ENCODE data around the gene GPC3.

DNA sequence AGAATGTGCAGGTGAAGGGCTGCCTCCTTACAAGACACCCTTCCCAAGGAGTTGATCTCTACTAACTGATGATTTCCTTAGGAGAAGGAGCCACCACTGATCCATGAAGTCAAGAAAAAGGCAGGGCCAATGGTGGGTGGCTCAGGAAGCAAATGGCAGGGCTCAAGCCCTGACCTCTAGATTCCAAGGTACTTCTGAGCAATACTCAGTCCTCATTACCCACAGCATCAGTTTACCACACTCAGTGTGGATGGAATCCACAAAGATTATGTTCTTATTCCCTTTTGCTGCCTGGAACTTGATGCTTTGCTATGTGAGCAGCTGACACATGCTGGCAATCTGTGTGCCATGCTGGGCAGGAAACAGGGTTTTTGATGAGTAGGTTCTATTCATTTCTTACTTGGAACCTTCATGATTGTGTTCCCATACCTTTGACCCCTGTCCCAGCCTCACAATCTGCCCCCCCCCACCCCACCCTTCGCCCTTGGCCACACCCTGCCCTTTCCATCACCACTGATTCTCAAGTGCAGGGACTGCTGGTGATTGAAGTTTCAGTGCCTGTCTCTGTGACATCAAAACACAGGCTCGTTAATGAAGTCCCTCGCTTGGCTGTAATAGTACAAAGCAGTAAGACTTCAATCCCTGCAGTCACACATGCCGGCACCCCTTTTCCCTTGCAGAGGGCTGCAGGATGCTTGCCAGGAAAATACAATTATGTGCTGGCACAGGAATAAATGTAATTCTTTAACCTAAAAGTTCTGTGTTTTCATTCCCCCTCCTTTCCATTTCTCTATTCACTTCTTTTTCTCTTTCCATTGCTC lies 434.5 kb downstream of the GPC3 start:
- TF ChIP-seq POLR2A (IDR thresholded peaks at IDR 0.05; ENCODE audit: low read depth, low read length) (no peak), RAD21 (IDR thresholded peaks at IDR 0.05; ENCODE audit: low read length) (no peak), FOS (IDR thresholded peaks at IDR 0.05; ENCODE audit: low read depth, low read length) (no peak)
- TF ChIP-seq, protein P1, sequence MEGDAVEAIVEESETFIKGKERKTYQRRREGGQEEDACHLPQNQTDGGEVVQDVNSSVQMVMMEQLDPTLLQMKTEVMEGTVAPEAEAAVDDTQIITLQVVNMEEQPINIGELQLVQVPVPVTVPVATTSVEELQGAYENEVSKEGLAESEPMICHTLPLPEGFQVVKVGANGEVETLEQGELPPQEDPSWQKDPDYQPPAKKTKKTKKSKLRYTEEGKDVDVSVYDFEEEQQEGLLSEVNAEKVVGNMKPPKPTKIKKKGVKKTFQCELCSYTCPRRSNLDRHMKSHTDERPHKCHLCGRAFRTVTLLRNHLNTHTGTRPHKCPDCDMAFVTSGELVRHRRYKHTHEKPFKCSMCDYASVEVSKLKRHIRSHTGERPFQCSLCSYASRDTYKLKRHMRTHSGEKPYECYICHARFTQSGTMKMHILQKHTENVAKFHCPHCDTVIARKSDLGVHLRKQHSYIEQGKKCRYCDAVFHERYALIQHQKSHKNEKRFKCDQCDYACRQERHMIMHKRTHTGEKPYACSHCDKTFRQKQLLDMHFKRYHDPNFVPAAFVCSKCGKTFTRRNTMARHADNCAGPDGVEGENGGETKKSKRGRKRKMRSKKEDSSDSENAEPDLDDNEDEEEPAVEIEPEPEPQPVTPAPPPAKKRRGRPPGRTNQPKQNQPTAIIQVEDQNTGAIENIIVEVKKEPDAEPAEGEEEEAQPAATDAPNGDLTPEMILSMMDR (conservative IDR thresholded peaks at IDR 0.05; ENCODE audit: low read depth, low read length): no peak

Data from IMR-90 (cell line).